ENCODE results near the gene CD46.

DNA sequence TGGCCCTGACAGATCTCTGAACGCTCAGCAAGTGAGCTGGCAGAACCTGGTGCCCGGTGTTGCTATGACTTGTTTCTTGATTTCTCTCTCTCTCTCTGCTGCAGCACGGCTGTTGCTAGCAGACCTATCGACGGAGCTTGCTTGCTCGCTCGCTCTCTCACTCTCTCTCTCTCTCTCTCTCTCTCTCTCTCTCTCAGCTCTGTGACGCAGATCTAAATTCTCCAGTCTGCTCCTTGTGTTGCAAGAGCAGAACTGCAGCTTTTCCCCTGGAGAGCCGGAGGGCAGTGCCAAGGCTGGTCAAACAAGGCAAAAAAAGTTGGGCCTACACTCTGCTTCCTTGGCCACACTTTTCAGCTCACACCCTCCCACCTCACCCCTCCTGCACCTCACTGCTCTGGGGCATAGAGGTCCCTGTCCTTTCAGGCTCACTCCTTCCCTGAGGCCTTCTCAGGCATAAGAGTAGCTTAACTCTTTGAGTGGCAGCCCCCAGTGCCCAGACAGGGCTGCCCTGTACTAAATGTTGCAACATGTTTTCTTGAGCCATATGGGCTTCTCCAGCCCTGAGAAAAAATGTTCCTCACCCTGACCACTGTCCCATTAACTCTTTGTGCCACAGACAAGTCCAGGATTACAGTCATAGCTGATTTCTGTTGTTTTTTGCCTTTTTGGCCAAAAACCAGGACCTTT, 72.2 kb downstream of the CD46 start:
- TF ChIP-seq NFRKB (IDR thresholded peaks at IDR 0.05) (no peak), SUZ12 (IDR thresholded peaks at IDR 0.05) (no peak), FOXK2 (IDR thresholded peaks at IDR 0.05) (no peak)

All from HEK293T (cell line).